HEK293T (cell line): ENCODE measurements around the gene DNAH1.

ENCODE experiments used
- CTCF ChIA-PET: fragments of 350-600 bp; formaldehyde crosslinking; extraction: SDS; loops from one replicate; lab custom pipeline; 2021; ENCODE audit warnings: antibody characterized with exemption, inconsistent platforms; lab: Yijun Ruan, JAX
- POLR2A ChIA-PET: fragments of 350-600 bp; formaldehyde crosslinking; extraction: SDS; loops from one replicate; lab custom pipeline; 2020; ENCODE audit warnings: antibody characterized with exemption, inconsistent platforms; lab: Yijun Ruan, JAX
- DNase-seq: peaks from one replicate; pipeline ENCODE4 v3.0.0; 2012; ENCODE audit warnings: mixed read lengths; ENCODE audit errors: extremely low spot score
- ARNT ChIP-seq: fragments of 450-650 bp; IDR thresholded peaks from 2 replicates; pipeline ENCODE4 v1.6.1; 2017; ENCODE audit warnings: mild to moderate bottlenecking
- BHLHE40 ChIP-seq: fragments of 450-650 bp; IDR thresholded peaks from 2 replicates; pipeline ENCODE4 v1.6.1; 2016; ENCODE audit warnings: mild to moderate bottlenecking, moderate library complexity, borderline replicate concordance
- CTBP1 ChIP-seq: fragments of 450-650 bp; IDR thresholded peaks from 2 replicates; pipeline ENCODE4 v1.6.1; 2016; ENCODE audit warnings: borderline replicate concordance
- ELF4 ChIP-seq: fragments of 450-650 bp; IDR thresholded peaks from 2 replicates; pipeline ENCODE4 v1.6.1; 2017; ENCODE audit warnings: antibody characterized with exemption
- FOXA1 ChIP-seq: fragments of 450-650 bp; IDR thresholded peaks from 2 replicates; pipeline ENCODE4 v1.6.1; 2016; ENCODE audit warnings: mild to moderate bottlenecking
- FOXK2 ChIP-seq: fragments of 450-650 bp; IDR thresholded peaks from 2 replicates; pipeline ENCODE4 v1.6.1; 2016; ENCODE audit warnings: mild to moderate bottlenecking
- FOXM1 ChIP-seq: fragments of 450-650 bp; IDR thresholded peaks from 2 replicates; pipeline ENCODE4 v1.6.1; 2017; ENCODE audit warnings: mild to moderate bottlenecking, borderline replicate concordance
- HDGF ChIP-seq: fragments of 450-650 bp; IDR thresholded peaks from 2 replicates; pipeline ENCODE4 v1.6.1; 2017; ENCODE audit warnings: antibody characterized with exemption, borderline replicate concordance
- L3MBTL2 ChIP-seq: fragments of 450-650 bp; conservative IDR thresholded peaks from 2 replicates; pipeline ENCODE4 v1.6.1; 2016; ENCODE audit warnings: mild to moderate bottlenecking
- LEF1 ChIP-seq: fragments of 450-650 bp; IDR thresholded peaks from 2 replicates; pipeline ENCODE4 v1.6.1; 2017; ENCODE audit warnings: mild to moderate bottlenecking, borderline replicate concordance
- NFRKB ChIP-seq: fragments of 450-650 bp; IDR thresholded peaks from 2 replicates; pipeline ENCODE4 v1.6.1; 2016; ENCODE audit warnings: mild to moderate bottlenecking, moderate library complexity
- PKNOX1 ChIP-seq: fragments of 450-650 bp; IDR thresholded peaks from 2 replicates; pipeline ENCODE4 v1.6.1; 2016
- SP1 ChIP-seq: fragments of 450-650 bp; IDR thresholded peaks from 2 replicates; pipeline ENCODE4 v1.6.1; 2017
- SUZ12 ChIP-seq: fragments of 450-650 bp; IDR thresholded peaks from 2 replicates; pipeline ENCODE4 v1.6.1; 2016; ENCODE audit warnings: mild to moderate bottlenecking
- TARDBP ChIP-seq: fragments of 450-650 bp; IDR thresholded peaks from 2 replicates; pipeline ENCODE4 v1.6.1; 2016
- ZNF384 ChIP-seq: fragments of 450-650 bp; IDR thresholded peaks from 2 replicates; pipeline ENCODE4 v1.6.1; 2016

The DNAH1 gene

GRCh38 chr3:52323526-52324295, 7.6 kb downstream of the DNAH1 start:
- POLR2A ChIA-PET = no interaction called here
- TF ChIP-seq FOXM1 = no peak
- no peak for TF ChIP-seq CTBP1
- TF ChIP-seq NFRKB = no peak
- TF ChIP-seq ELF4 = no peak
- TF ChIP-seq TARDBP = no peak
- no peak for TF ChIP-seq BHLHE40
- no peak for TF ChIP-seq FOXK2
- no peak for TF ChIP-seq SP1
- no peak for TF ChIP-seq L3MBTL2
- no peak for TF ChIP-seq FOXA1
- TF ChIP-seq LEF1 = no peak
- no peak for TF ChIP-seq ZNF384
- TF ChIP-seq SUZ12 = no peak
- CTCF ChIA-PET = no interaction called here
- no peak for DNase-seq

- POLR2A ChIA-PET = no interaction called here
- TF ChIP-seq SP1 (no peak), FOXA1 (no peak), HDGF (no peak), NFRKB (no peak), ARNT (no peak), PKNOX1 (no peak), FOXM1 (no peak), TARDBP (no peak), LEF1 (no peak), FOXK2 (no peak), ELF4 (no peak), CTBP1 (no peak)
- CTCF ChIA-PET = no interaction called here
- no peak for DNase-seq
Measured at GRCh38 chr3:52324676-52325075, 8.6 kb downstream of the DNAH1 start.

- DNase-seq = no peak
- POLR2A ChIA-PET = no interaction called here
- CTCF ChIA-PET = no interaction called here
- no peak for TF ChIP-seq FOXA1
- TF ChIP-seq TARDBP = no peak
- no peak for TF ChIP-seq SP1
- no peak for TF ChIP-seq HDGF
- TF ChIP-seq LEF1 = no peak
- TF ChIP-seq ZNF384 = no peak
- no peak for TF ChIP-seq L3MBTL2
- no peak for TF ChIP-seq SUZ12
- no peak for TF ChIP-seq PKNOX1
- TF ChIP-seq NFRKB = no peak
- TF ChIP-seq ARNT = no peak
- TF ChIP-seq ELF4 = no peak
- TF ChIP-seq BHLHE40 = no peak
- TF ChIP-seq FOXK2 = no peak
Measured at GRCh38 chr3:52325686-52326085, 9.6 kb downstream of the DNAH1 start.

GRCh38 chr3:52326976-52327375, 10.9 kb downstream of the DNAH1 start:
- ChIA-PET POLR2A (interaction anchor here (1.0 kb wide), 1 partner anchor 87 kb away, joined by 4 read pairs; no protein-coding TSS in a partner anchor), CTCF (no interaction called here)
- DNase-seq = no peak
- TF ChIP-seq FOXM1 = no peak
- no peak for TF ChIP-seq ELF4
- TF ChIP-seq FOXA1 = no peak
- no peak for TF ChIP-seq SP1
- TF ChIP-seq CTBP1 = no peak
- no peak for TF ChIP-seq NFRKB
- no peak for TF ChIP-seq LEF1
- TF ChIP-seq BHLHE40 = no peak
- no peak for TF ChIP-seq L3MBTL2
- no peak for TF ChIP-seq PKNOX1
- no peak for TF ChIP-seq HDGF
- TF ChIP-seq ARNT = no peak
- no peak for TF ChIP-seq TARDBP
- no peak for TF ChIP-seq SUZ12
- no peak for TF ChIP-seq FOXK2
- TF ChIP-seq ZNF384 = no peak

GRCh38 chr3:52327486-52328290, 11.6 kb downstream of the DNAH1 start:
- no peak for DNase-seq
- POLR2A ChIA-PET = interaction anchor here (1.0 kb wide), 1 partner anchor 87 kb away, joined by 4 read pairs; no protein-coding TSS in a partner anchor
- CTCF ChIA-PET = interaction anchor here (1.1 kb wide), 1 partner anchor 12 kb away, joined by 6 read pairs; no protein-coding TSS in a partner anchor
- TF ChIP-seq BHLHE40 (no peak), FOXK2 (no peak), FOXA1 (no peak), CTBP1 (no peak), L3MBTL2 (no peak), ARNT (no peak), LEF1 (no peak), NFRKB (no peak), ZNF384 (no peak), FOXM1 (no peak), TARDBP (no peak), PKNOX1 (no peak), SP1 (no peak), SUZ12 (no peak), HDGF (no peak), ELF4 (no peak)
